Stimulated activated CD8-positive, alpha-beta memory T cell treated with anti-CD3 and anti-CD28 coated beads, Interleukin-15, amount 100 ng/mL, for 48 hours (primary cell): ENCODE measurements around the gene AKR1B15.

Experiments
- DNase-seq, 2 donors: peaks; one replicate each; pipeline ENCODE4 v3.0.0-alpha.2; 2020; ENCODE audit warnings: low read depth in 2 of 2

The AKR1B15 gene

DNA sequence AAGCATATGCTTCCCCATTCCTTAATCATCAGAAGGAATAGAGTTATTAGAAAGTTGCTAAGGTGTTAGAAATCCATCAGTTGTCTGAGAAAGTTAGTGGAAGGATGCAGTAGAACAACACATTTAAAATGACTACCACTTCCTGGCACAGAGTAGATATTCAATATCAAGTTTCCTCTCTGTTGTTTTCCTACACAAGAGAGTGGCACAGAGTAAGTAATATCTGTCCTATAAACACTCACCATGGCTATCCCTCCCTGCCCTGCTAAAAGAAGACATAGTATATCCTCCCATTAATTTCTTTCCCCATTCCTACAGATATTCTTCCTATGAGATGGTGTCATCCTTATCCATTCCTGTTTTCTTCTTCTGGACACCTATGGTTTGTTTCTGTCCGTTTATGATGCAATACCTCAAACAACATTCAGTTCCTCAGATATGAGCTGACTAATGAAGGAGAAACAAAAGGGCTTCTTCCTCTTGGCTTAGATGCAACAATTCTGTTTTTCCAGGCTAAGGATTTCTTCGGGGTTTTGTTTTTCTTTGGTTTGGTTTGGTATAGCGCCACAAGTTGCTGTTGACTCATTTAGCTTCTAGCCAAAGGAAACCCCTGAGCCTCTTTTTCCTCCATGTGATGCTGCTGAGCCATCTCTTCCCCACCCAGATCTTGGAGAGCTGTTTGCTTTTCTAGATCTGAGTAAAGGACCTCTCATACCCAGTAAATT is 64.9 kb downstream of the AKR1B15 start:
- DNase-seq, result no peak

DNA sequence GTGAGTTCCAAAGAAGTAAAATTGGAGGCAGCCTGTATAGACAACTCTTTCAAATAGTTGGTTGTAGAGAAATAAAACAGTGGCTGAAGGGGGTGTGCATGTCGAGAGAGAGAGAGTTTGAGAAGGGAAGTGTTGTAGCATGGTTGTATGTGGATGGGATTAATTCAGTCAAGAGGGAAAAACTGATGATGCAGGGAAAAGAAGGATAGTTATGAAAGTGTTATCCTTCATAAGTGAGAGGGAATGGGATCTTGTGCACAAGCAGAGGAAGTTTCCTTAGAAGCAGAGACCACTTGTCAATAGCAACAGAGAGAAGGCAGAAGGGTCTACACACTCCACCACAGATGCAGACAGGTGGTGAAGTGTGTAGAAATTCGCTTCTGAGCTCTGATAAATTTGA is 67.7 kb downstream of the AKR1B15 start:
- no peak for DNase-seq

DNA sequence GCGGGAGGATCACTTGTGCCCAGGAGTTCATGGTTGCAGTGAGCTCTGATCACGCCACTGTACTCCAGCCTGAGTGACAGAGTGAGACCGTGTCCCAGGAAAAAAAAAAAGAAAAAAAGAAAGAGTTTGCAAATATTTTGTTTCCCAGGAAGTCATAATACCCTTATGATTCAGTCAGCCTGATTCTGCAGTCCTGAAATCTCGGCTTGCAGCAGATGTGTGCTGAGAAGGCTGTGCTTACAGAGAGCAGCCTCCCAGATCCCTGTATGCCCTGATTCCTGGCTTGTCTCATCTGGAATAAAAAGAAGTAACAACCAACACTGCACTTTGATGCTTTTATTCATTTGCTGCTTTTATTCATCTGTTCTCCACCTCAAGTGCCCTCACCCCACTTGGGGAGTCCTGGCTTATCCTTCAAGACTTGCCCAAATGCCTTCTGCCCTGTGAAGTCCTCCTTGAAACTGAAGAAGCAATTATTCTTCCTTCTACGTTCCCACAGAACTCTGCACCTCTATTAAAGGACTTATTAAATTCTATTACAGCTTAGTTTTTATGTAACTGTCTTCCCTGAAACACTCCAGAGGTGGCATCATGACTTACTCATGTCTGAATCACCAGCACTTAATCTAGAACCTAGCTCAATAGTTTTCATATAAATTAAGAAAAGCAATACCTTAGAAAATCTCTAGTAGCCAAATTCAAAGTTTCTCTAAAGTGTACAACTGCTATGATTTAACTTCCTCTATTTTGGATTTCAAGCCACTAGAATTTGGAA is 70.0 kb downstream of the AKR1B15 start:
- DNase-seq, result no peak

DNA sequence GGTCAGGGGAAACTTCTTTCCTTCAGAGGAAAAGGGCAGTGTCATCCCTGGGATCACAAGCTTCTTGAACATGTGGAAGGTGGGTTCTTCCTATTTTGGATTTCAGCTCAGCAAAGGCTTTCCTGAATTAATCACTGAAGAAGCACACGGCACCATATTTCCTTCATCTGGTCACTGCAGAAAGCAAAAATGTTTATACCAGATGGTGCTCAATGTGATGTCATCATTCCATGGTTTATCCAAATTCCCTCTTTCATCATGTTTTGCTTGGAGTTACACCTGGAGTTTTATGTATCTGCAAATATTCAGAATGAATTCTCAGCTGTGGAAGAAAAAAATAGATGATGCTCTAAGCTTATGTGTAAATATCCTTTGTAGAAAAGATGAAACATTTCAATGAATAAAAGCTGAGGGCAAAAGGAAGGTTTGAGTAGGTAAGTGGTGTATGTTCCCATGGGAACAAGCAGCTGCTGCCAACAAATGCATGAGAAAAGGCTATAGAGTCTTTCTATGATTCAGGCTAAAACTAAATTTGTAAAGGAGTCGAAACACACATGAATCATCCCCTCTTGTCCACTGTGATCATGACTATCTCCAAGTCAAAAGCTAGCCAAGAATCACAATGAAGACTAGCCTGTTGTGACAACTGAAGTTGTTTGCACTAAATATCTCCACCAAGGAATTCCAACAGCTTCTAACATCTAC is 70.9 kb downstream of the AKR1B15 start:
- DNase-seq, result no peak

DNA sequence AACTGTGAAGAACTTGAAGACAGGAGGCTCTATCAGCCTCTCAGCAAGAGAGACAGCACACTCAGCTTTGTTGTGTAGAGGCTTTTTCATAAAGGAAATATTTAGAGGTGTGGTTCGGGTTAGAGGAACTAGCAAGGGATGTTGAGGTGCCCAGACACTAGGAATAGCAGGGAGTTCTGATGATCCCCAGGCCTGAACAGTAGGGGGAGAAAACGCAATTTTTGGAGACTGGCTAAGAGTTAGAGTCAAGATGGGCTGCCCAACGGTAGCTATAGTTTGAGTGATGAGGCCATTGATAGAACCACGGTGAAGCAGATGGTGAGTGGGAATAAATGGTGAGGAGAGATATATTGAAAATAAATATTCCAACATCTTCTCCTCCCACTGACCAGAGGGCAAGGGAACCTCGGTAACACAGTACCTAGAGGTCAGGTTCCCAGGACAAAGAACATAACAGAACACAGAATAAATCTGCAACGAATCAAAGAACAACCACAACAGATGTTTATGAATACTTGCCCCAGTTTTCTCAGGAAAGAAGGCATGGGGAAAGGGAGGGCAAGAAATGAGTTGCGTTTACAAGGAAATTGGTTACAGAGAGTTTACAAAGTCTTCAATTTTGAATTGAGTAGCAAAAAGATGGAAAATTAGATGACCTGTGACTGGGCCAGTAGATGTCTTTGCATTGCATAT is 73.5 kb downstream of the AKR1B15 start:
- DNase-seq, result no peak

DNA sequence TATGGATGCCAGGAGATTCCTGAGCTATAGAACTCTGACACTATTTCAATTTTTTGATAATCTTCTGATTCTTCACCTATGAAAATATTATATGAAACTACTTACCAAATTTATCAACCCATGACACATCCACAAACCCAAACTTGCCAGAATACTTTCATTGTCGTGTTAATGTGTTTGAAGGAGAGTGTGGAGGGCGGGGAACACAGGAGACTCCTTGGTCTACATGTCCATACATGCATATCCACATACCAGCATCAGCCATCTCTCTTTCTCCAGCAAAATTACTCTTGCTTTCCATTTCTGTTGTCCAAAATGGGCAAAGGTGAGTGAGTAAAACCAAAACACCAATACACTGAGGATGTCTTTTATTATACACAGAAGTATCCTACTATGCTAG is 74.3 kb downstream of the AKR1B15 start:
- no peak for DNase-seq

DNA sequence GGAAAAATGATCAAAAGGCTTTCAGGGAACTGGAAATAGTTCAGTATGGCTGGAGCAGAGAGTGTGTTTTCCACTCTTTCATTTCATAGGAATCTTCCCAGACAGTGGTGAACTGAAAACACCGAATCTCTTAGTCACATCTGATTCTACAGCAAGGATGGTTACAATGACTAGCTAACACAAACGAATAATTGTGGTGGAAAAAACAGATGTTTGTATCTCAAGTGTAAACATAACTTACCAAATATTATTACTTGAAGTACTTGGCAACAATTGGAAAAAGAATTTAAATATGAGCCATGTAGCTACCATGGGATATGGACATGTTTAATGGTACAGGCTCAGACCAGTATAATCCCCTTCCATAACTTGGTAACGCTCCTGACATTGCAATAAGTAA is 76.6 kb downstream of the AKR1B15 start:
- no peak for DNase-seq

DNA sequence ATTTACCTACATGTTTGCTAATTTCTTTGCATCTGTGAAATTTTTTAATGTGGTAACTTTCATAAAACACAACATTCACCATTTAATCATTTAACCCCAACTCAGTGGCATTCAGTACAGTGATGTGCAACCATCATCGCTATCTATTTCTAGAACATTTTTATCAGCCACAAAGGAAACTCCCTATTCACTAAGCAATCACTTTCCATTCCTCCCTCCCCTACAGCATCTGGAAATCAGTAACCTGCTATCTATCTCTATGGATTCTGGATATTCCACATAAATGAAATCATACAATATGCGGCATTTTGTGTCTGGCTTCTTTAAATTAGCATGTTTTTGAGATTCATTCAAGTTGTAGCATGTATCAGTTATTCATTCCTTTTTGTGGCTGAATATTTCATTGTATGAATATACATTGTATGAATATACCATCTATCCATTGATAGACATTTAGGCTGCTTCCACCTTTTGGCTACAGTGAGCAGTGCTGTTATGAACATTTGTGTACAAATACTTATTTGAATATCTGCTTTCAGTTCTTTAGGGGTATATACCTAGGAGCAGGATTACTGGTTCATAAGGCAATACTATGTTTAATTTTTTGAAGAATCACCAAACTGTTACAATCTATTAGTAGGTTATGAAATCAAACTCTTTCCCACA is 78.3 kb downstream of the AKR1B15 start:
- DNase-seq, result no peak

DNA sequence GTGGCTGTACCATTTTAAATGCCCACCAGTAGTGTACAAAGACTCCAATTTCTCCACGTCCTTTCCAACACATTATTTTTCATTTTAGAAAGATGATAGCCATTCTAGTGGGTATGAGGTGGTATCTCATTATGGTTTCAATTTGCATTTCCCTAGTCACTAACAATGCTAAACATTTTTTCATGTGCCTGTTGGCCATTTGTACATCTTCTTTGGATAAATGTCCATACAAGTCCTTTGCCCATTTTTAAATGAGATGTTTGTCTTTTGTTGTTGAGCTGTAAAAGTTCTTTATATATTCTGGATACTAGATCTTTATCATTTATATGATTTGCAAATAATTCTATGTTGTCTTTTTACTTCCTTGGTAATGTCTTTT is 78.9 kb downstream of the AKR1B15 start:
- no peak for DNase-seq

DNA sequence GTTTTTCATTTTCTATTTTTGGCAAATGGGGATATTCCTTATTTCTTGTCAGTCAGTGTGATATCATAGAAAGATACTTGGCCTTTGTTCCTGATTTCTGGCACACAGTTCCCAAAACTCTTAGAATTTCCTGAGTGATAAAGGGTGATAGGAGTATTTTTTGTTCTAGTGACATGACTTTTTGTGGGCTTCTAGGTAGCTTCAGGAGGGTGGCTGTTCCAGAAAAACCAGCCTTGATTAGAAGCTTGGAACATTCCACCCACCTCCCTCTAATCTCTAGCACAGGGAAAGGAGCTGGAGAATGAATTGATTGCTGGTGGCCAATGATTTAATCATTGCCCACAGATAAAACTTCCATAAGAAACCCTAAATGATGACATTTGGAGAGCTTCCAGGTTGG is 80.5 kb downstream of the AKR1B15 start:
- DNase-seq, result no peak
